ENCODE measurements around the gene HIVEP2.

The HIVEP2 gene

DNA sequence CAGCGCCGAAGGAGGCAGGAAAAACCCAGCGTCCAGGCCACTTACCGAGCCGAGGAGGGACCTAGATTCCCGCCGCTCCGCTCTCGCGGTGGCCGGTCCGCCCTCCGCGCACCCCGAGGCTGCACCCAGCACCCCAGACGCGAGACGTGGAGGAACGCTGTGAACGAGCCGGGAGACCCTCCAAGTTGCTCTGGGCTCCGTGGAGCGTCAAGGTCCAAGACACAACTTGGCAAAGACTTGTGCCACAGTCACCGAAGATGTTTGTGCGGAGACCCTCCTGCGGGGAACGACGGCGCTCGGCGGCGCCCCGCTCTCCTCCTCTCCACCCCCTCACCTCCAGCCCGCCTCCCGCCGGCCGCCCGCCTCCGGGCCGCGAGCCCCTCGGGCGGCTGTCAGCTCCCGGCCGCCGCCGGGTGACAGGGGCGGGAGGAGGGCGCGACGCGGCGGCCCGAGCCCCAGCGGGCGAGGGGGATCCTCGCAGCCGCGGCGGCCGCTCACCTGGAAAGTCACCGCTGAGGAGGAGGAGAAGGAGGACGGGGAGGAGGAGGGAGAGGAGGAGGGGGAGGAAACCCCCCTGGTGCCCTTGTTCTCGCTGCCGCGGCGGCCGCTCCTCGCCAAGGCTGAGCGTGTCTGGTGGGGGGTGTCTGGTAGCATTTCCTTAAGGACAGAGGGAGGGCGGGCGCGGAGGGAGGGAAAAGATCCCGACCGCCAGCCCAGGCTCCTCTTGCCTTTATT, 637 bp upstream of the HIVEP2 start:
- no peak for DNase-seq

DNA sequence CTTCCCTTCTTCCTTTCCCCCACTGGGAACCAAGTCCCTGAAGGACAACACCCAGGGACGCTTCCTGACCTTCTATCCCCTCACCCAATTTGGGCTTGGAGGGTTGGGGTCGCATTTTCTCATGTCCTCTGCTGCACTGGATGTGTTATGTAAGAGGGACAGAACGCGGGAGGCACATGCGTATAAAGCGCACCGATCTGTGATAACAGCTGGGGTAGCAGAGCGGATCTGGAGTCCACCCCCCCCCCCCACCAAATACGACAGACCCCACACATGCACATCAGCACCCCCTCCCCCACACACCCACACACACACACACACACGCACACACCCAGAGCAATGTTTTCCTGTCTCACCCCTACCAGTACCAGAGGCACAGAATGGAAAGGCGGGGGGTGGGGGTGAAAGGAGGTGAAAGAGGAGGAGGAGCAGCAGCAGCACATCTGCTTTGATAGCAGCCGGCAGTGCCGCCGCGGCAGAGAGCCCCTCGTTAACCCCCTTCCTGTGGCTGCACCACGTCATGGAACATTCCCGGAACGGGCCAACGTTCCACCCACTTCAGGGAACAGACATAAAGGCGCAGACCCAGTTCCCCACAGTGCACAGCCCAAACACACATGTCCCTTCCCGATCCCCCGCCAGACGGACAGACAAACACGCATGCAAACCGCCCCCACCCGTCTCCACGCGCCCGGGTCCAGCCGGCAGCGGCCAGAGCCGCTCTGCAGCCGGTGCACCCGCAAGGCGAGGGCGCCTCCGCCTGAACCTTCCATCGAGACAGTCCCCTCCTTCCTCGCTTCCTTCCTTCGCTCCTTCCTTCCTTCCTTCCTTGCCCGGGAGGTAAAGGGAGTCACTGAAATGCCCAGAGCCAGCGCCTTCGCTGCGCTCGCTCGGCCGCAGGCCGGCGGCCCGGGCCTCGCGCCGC, 590 bp downstream of the HIVEP2 start:
- DNase-seq, result peak; percentile 4

DNA sequence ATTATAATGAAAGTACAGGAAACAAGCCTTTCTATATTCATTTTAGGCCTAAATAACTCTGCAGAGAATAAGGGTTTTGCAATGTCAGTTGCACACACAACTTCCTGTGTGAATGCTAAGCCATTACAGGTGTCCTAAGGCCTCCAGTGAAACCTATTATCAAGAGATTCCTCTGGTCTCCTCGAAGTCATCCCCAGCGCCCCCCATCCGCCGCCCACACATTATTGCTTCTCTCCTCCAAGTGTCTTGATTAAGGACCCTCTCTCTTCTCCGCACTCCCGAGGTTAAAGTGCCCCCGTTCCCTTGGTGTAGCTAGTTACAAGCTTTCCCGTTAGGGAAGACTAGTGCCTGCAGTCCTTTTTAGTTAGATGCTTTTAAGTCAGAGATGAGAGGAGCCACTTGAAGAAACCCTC, 1.3 kb downstream of the HIVEP2 start:
- DNase-seq, result no peak

DNA sequence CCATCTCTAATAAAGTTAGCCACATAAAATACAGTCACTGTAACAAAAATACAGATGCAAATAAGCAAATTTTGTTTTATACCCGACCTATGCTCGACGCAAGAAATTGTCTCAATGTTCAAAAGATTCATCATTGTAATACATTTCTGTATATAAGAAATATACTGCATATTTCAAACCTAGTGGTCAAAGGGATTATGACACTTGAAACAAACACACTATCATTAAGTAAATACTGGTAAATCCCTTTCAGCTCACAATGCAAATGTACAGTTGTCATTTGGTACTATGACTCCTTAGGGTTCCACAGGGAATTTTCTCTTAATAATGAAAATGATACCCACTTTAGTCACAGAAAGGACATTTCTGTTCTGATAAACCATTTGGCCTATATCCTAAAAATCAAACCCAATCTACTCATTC, 2.2 kb downstream of the HIVEP2 start:
- no peak for DNase-seq

DNA sequence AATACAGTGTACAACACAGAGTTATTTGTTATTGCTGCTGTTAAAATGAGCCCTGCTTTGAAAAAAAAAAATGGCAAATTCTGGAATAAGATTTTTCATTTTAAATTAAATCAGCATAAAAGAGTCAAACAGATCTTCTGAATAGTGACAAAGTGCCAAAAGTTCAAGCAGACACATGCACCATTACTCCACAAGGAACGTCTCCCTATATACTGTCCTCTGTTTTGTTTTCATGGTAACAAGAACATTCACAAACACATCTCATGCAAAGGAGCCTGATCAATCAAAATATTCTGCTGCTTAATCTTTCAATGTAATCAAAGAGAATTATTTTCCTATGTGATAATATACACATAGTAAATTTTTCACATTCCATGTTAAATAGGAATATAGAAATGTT, 2.7 kb downstream of the HIVEP2 start:
- DNase-seq, result no peak

DNA sequence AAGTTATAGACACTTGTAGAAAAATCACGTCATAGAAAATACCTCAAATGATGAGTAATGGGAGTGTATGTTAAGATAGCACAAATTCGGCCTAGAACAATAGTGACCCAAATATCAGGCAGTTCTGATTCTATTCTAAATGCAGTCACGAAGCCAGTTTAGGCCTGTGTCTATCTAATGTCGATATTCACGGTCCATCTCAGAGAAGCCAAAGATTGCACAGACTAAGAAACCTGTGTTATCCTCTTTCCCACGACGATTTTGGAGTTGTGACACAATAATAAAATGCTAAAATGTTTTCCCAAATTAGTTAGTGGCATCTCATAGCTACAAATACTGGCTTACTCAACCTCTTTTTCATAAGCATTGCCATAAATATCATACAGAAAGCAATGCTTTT, 4.0 kb downstream of the HIVEP2 start:
- no peak for DNase-seq

DNA sequence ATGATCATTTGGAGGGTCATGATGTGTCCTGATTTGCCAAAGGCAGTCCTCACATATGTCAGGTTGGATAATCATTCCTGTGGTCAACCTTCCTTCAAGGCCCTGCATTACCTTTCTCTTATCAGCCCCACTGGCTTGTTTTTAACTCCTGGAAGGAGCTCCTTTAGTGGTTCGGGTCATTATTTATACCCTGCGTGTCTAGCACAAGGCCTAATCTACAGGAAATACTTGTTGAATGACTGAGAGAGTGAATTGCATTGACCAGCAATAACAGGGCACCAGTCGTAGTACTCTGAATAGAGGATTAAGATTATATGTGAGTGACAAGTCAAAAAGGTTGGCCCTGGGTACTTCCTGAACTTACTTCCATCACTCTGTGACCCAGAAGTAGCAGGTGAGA, 4.5 kb downstream of the HIVEP2 start:
- no peak for DNase-seq

DNA sequence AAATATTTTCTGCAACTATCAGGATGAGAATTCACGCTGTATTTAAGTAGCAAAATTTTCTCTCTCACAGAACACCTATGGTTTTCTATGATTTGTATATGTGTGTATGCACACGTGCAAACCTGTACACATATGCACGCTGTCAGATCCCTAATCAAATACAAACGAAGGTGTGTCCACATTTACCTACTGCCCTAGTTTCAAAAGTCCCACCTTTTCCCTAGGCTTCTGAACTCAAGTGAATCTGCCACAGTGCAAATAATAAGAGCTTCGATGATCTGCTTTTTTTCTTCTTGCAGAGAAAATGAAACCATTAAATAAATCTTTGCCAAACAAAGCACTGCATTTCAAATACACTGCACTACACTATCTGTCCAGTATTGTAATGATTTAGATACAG, 6.5 kb downstream of the HIVEP2 start:
- no peak for DNase-seq

DNA sequence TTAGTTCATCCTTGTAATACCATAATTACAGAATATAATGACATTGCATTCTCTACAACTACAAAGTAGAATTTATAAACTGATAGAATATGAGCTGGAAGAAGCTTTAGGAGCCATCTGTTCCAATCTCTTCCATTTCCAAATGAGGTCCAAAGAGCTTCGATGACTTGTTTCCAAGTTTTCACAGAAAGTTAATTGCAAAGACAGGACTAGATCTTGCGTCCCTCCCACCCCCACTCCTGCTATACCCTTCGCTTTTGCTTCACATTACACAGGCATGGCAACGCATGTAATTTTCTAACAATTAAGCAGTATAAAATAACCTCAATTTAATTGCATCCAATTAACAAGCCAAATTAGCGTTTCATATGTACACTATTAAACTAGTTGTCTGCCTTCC, 7.0 kb downstream of the HIVEP2 start:
- no peak for DNase-seq

DNA sequence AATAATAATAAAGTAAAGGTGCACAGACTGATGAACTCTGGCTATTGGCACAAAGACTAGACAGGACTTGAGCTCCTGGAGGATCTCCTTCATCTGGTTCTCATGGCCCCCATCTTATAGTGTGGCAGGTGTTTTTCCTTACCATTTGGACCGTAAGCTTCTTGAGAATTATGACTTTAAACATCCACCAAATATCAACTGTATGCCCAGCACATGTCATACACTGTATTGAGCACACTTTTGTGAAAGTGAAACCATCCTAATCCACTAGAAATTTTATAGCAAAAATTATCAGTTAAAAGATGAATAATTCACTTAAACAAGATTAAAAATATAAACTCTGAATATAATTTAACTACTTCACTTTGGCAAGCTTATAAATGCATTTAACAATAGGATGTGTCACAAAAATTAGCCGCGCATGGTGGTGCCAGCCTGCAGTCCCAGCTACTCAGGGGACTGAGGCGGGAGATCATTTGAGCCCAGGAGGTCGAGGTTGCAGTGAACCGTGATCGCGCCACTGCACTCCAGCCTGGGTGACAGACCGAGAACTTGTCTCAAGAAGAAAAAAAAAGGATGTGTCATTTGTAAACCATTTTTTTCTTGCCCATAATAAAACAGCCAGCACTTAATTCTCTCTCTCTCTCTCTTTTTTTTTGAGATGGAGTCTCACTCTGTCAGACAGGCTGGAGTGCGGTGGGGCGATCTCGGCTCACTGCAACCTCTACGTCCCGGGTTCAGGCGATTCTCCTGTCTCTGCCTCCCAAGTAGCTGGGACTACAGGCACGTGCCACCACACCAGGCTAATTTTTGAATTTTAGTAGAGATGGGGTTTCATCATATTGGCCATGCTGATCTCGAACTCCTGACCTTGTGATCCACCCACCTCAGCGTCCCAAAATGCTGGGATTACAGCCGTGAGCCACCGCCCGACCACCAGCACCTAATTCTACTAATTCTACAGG, 9.1 kb downstream of the HIVEP2 start:
- no peak for DNase-seq

DNA sequence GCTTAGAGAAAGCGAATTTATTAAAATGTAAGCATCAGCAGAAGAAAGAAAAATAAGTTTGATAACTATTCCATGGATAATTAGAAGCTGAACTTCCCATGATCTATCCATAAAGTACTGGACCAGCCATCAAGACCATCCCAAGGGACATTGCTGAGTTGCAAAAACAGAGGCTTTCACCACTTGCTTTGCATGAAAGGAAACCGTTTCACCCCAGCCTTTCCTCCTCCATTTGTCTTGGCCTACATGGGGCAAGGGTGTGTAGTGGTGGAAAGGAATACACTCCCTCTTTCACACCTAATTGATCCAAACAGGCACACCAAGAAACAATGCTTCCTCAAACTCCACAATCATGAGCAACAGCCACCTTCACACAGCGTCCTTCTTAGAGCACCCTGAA, 10.4 kb downstream of the HIVEP2 start:
- DNase-seq, result no peak

DNA sequence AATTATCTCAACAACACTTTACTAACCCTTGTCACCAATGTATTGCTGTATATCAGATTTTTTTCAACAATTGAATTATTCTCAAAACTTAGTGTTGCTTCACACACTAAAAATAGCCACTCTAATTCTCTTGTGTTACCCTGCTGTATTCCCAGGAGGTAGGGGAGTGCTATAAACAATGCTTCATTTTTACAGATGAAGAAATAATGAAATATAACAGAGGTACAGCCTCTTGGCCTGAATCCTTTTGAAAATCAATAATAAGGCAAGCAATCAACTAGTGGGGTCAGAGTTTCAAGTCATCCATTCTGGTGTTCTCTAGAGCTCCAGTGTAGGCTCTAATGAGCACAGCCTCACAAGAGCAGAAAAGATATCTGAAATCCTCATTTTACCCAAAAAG, 10.9 kb downstream of the HIVEP2 start:
- no peak for DNase-seq

DNA sequence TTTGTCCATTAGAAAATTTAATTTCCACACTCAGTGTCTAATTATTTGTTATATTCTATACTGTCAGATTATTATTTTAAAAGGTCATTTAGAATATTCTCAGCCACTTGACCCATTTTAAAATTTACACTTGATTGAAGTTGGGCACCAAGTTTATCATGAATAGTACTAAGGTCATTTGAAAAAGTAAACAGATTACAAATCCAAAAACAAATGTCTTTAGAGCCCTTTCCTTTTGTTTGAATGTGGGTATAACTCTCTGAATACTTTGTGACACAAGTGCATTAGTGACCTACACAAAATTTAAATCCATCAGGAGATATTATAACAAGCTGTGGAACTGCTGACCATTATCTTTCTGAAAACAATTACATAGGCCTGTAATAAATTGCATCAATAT, 11.3 kb downstream of the HIVEP2 start:
- DNase-seq, result no peak

DNA sequence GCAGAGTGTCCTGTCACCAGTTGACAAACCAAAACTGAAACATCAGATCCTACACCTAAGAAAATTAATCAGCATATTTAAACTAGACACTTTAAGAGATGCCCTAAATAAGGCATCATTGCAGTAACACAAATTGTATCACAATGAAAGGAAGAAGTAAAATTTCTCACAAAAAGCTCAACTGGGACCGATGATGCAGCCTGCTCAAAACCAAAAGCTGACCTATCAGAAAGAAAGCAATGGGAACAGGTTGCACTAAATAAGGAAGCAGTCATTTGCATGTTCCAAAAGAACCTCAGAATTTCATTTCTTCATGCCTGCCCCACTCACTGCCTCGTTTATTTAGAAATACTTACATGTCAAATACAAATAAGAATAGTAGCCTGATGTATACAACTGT, 12.1 kb downstream of the HIVEP2 start:
- no peak for DNase-seq

DNA sequence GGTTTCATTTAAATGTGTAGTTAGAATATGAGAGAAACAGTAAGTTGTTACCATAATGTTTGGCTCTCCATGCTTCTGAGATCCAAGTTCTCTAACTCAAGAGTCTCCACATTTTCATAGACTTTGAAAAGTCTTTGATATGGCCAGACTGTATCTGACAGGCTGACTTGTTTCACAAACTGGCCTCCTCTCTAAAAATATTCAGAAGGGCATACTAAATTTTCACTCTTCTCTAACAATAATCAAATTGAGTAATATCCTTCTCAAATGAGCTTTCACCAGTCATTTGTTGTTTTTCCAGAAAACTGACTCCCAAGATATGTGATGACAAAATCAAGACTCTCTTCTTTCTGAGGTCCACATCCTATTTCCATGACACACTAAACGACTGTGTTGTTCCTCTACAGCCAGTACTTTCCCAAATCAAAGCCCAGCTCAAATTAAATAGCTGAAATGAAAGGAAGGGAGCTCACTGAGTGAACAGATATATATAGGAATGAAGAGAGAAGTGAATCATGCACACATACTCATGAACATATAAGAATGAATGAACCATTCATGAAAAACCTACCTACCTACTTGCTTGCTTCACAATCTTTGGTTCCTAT, 15.1 kb downstream of the HIVEP2 start:
- DNase-seq, result no peak

DNA sequence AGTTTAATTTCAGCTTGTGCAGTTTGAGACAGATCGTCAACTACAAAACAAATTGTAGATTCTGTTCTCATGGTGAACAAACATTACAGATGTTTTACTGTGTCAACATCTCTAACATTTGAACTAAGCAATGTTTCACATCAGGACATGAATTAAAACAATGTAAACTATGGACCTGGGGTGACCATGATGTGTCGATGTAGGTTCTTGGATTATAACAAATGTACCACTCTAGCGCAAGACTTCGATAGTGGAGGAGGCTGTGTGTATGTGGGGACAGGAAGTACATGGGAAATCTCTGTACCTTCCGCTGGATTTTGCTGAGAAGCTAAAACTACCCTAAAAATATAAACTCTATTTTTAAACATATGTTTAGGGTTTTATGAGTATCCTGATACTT, 17.1 kb downstream of the HIVEP2 start:
- no peak for DNase-seq

DNA sequence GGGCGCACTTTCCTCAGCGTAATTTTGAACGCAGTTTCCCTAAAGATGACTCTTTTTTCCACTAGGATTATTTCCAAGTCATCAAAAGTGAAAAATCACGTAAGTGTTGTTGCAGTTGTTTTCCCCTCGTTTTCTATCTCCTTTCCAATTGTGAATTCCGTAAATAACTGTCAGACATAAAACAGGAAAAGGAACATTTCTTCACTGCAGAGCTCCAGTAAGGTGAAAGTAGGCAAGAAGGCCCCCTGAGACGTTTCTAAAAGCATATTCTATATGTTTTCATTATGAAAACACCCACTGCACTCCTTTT, 17.8 kb downstream of the HIVEP2 start:
- DNase-seq, result no peak

DNA sequence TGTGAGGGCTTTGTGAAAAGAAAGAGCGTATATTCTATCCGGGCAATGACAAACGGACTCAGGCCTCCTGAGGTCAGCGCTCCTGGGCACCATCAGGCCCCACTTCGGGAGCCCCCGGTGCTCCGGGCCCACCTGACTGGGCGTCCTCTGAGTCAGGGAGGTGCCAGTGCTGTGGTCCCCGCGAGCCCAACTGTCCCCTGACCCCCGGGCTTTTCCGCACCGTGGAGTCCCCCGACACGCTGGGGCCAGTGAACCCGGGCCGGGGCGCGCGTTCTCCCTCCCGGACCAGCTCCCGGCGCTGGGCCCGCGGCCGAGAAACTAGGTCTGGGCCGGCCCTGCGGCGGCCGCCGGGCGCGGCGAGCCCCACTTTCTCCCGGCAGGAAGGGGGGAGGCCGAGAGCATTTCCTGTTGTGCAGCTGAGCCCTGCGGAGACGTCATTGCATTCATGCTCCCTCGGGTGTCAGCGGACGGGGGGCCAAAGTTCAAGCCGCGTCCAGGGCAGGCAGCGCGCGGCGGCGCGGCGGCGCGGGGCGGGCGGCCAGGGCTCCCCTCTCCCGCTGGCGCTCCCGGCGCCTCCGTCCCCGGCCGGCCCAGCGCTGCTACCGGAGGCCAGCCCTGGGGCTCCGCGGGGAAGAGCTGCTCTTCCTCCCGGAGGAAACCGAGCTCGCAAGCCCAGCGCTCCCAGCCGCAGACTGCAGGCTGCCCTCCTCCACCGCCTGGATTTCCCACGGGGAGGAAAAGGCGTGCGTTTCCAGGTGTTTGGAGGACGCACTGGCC, 18.3 kb downstream of the HIVEP2 start:
- DNase-seq, result no peak

DNA sequence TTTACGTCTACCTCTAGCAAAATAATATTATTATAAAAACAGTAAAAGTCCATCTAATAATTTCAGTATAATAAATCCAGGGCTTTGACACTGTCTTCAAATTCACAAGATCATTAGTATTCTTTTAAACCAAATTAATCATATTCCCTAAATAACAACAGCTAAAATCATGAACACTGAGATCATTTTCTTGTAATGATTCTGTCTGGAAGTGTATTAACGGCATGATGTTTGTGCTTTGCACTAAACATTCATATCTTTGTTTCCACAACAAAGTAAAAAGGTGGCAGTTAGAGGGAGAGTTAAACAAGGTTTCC, 18.8 kb downstream of the HIVEP2 start:
- DNase-seq, result no peak

DNA sequence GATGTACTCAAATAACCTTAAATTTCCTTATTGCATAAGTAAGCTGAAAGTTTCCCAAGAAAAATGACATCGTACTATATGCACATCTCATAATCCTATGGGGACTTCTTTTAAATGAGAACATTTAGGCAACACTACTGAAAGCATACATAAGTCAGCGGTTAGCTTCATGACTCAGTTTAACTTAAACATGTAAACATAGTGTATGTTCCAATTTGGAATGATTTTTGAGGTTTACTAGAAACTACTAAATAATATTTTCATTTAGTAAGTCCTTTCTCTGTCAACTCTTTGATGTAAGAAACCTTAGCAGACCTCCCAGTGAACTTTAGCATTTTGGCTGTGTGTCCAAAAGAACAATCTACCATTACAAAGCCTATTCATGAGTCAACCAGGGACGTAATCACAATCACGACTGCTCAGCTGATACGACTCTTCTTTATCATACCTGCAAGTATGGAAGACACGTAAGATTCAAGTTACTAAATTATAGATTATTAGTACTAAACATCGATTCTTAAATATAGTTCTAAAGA, 19.3 kb downstream of the HIVEP2 start:
- DNase-seq, result no peak

DNA sequence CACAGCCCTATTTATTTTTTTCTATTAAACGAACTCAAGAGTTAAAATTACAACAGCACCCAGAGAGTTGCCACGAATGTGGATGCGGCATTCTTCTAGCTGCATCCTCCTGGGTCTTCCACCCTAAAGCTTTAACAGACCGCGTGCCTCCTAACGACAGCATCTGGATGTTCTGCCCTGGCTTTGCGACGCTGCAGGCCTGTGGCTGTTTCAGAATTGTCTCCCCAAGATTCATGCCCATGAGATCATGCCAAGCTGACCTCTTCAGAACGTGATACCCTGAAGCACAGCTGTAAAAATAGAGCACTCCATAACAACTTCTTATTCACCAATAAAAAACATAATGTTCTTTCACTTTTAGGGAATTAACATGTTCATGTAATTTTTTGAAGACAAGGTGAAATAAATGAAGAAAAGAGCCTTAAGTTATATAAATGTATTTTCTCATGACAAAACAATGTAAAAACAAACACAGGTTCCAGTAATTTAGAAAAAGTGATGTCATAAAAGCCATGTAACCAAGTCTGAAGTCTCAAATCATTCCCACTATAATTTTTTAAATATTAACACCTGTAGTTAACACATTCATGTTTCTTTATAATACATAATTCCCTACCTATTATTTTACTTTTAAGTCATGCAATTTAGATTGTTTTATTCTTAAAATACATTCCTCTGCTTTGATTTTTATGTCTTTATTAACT, 26.5 kb downstream of the HIVEP2 start:
- DNase-seq, result no peak
